HG02885 (cell line): Measurements from ENCODE around the gene AXIN1.
"Not testable (repeated sequence)": the region's sequence is repeated elsewhere in the genome, so short reads cannot be mapped to it uniquely, and the experiment has no call there.

Experiments
- ATAC-seq: cut with Tn5 transposase; IDR thresholded peaks from one replicate; pipeline ENCODE4 v1.9.1; 2021; ENCODE audit warnings: mild to moderate bottlenecking; ENCODE audit not compliant: unreplicated experiment, poor library complexity

Gene AXIN1

GRCh38 chr16:352547-353403, at the start of gene AXIN1:
Gene AXIN1 (minus strand): TSS chr16:352723. CDS start chr16:347025, 5,698 bp downstream.
- ATAC-seq = peak; percentile 76

- peak; percentile 68 for ATAC-seq
These were observed 49.2 kb upstream of the AXIN1 start, which contains the start of gene DECR2 for GRCh38 chr16:401468-402348. Gene DECR2 (plus strand): TSS chr16:401885. CDS start chr16:401964, 79 bp downstream.

GRCh38 chr16:400061-400591, 47.6 kb upstream of the AXIN1 start:
- no peak for ATAC-seq

GRCh38 chr16:399340-400019, 47.0 kb upstream of the AXIN1 start:
- ATAC-seq = no peak

- ATAC-seq = no peak
These were observed 46.2 kb upstream of the AXIN1 start for GRCh38 chr16:398561-399339.

- ATAC-seq = no peak
These were observed 45.3 kb upstream of the AXIN1 start for GRCh38 chr16:397736-398332.

GRCh38 chr16:397135-397661, 44.7 kb upstream of the AXIN1 start, which contains the start of gene NME4:
Gene NME4 (plus strand): TSS chr16:397199. CDS start chr16:397223, 24 bp downstream.
- no peak for ATAC-seq

- ATAC-seq = no peak
These were observed 44.1 kb upstream of the AXIN1 start for GRCh38 chr16:396605-397004.

- ATAC-seq = no peak
These were observed 43.7 kb upstream of the AXIN1 start for GRCh38 chr16:396199-396598.

GRCh38 chr16:392450-393030, 40.0 kb upstream of the AXIN1 start:
- ATAC-seq = no peak

GRCh38 chr16:391885-392335, 39.4 kb upstream of the AXIN1 start:
- no peak for ATAC-seq

GRCh38 chr16:389352-389751, 36.8 kb upstream of the AXIN1 start:
- no peak for ATAC-seq

GRCh38 chr16:387761-388666, 35.5 kb upstream of the AXIN1 start:
- not testable (repeated sequence) for ATAC-seq

GRCh38 chr16:386641-387156, 34.2 kb upstream of the AXIN1 start:
- ATAC-seq = no peak

- ATAC-seq = no peak
These were observed 31.0 kb upstream of the AXIN1 start for GRCh38 chr16:383326-384051.
